Right lobe of liver (tissue), 6 donors: Measurements from ENCODE around the gene SLC6A18. TPM values are rescaled to one million over a fixed set of nuclear protein-coding genes. Genes with fewer than 3 reads are reported as not detected.

Source experiments
- ATAC-seq, 4 donors: fragments of 200-7000 bp; cut with Tn5 transposase; one replicate each; pipeline ENCODE4 v1.9.1; 2020; ENCODE audit warnings: mild to moderate bottlenecking in 4 of 4, moderate library complexity in 4 of 4
- DNase-seq, 3 donors: peaks; one replicate each; pipeline ENCODE4 v3.0.0-alpha.2; 2020
- H3K27ac ChIP-seq, 3 donors: fragments of 200-600 bp; one replicate each; pipeline ENCODE4 v1.8.0; 2022
- H3K27me3 ChIP-seq, 2 donors: fragments of 200-600 bp; one replicate each; pipeline ENCODE4 v1.8.0; 2022
- H3K36me3 ChIP-seq, 4 donors: fragments of 200-600 bp; sonication (generic) in 1 of 4; one replicate each; pipeline versions ENCODE4 v1.5.1 to v1.8.0; 2017 to 2022; ENCODE audit warnings: control low read depth in 1 of 4
- H3K4me1 ChIP-seq, 4 donors: fragments of 200-600 bp; sonication (generic) in 1 of 4; one replicate each; pipeline versions ENCODE4 v1.5.1 to v1.8.0; 2017 to 2022; ENCODE audit warnings: control low read depth in 1 of 4
- H3K4me3 ChIP-seq, 3 donors: fragments of 200-600 bp; one replicate each; pipeline ENCODE4 v1.8.0; 2022
- H3K9me3 ChIP-seq, 4 donors: fragments of 200-600 bp; sonication (generic) in 1 of 4; one replicate each; pipeline versions ENCODE4 v1.5.1 to v1.8.0; 2017 to 2022; ENCODE audit warnings: control low read depth in 1 of 4
- POLR2A ChIP-seq: fragments of 450-650 bp; IDR thresholded peaks from one replicate; pipeline ENCODE4 v1.6.1; 2017; ENCODE audit warnings: antibody characterized with exemption, mild to moderate bottlenecking
- WGBS: methylation state at CpG from one replicate; pipeline ENCODE4 v1.1.6; 2018; ENCODE audit warnings: low coverage, low lambda C conversion rate; ENCODE audit not compliant: insufficient coverage; ENCODE audit errors: missing lambda C conversion rate; 5-methylcytosine and 5-hydroxymethylcytosine counted together
- intact Hi-C, 2 donors: fragments of 100-400 bp; cut with DNase I; formaldehyde crosslinking; loops; one replicate each; pipeline versions ENCODE4 v1.11.2 to v1.14.1; 2022
- total RNA-seq, 6 experiments: library from RNA; depleted of rRNA in 2 of 6; stranded (reverse); fragments of >200 nt in 2 of 6; fragmentation: NEBNext Ultra II Directional in 3 of 6; extraction: Animal tissue kit (Norgen Biotek cat#: 25700) in 3 of 6; gene quantifications; one replicate each; pipeline versions ENCODE4 v1.1.0 to v1.2.4, GENCODE V29; 2016 to 2023
- TF ChIP-seq, protein P1 (sequence below), 4 donors: fragments of 200-600 bp in 3 of 4; fragments of 450-650 bp in 1 of 4; IDR thresholded peaks; one replicate each; pipeline versions ENCODE4 v1.5.1 to v1.8.0; 2016 to 2022; ENCODE audit warnings: antibody characterized with exemption in 4 of 4, mild to moderate bottlenecking in 2 of 4
- donor health status: DM: no; HTN: yes; CAD: no.
- donor health status: DM: no; HTN: no; CAD: no.
- donor health status: DM: no; HTN: no; CAD: no.
- donor health status: DM: no; HTN: yes; CAD: no.
- donor health status: DM: no; HTN: yes; CAD: no.

The SLC6A18 gene
- total RNA-seq, 6 experiments from 2014 or later: not detected

DNA sequence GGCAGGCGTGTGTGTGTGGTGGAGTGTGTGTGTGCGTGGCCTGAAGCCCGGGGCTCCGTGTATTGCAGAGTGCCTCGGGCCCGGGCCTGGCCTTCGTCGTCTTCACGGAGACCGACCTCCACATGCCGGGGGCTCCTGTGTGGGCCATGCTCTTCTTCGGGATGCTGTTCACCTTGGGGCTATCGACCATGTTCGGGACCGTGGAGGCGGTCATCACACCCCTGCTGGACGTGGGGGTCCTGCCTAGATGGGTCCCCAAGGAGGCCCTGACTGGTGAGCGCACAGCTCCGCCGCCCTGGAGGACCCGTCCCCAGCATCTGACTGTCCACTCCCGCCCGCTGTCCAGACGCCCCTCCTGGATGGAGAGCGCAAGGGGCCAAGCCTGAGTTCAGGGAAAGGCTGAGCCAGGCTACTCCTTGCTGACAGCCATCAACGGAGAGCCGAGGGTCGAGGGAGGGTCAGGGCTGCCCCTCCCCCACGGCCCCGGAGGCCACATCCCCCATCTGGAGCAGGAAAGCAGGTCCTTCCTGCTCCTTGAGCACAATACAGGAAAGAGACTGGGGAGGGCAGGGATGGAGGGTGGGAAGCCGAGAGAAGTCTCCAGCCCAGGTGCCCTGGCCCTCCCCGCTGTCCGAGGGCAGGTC, 18.4 kb downstream of the SLC6A18 start:
- H3K27me3 ChIP-seq: no peaks in the 10 kb centered on the region
- intact Hi-C loops: no loop called here
- no peak overlapping the region for H3K27ac ChIP-seq
- no peak for DNase-seq
- H3K4me1 ChIP-seq: no peaks in the 10 kb centered on the region
- no peaks in the 10 kb centered on the region for H3K36me3 ChIP-seq
- TF ChIP-seq, protein P1, sequence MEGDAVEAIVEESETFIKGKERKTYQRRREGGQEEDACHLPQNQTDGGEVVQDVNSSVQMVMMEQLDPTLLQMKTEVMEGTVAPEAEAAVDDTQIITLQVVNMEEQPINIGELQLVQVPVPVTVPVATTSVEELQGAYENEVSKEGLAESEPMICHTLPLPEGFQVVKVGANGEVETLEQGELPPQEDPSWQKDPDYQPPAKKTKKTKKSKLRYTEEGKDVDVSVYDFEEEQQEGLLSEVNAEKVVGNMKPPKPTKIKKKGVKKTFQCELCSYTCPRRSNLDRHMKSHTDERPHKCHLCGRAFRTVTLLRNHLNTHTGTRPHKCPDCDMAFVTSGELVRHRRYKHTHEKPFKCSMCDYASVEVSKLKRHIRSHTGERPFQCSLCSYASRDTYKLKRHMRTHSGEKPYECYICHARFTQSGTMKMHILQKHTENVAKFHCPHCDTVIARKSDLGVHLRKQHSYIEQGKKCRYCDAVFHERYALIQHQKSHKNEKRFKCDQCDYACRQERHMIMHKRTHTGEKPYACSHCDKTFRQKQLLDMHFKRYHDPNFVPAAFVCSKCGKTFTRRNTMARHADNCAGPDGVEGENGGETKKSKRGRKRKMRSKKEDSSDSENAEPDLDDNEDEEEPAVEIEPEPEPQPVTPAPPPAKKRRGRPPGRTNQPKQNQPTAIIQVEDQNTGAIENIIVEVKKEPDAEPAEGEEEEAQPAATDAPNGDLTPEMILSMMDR (IDR thresholded peaks at IDR 0.05): no peak
- TF ChIP-seq POLR2A: no peak
- no peak for ATAC-seq
- no peak overlapping the region for H3K4me3 ChIP-seq
- 69% methylated on average over 3 of the region's 33 CpGs for WGBS
- H3K9me3 ChIP-seq: no peaks in the 10 kb centered on the region

DNA sequence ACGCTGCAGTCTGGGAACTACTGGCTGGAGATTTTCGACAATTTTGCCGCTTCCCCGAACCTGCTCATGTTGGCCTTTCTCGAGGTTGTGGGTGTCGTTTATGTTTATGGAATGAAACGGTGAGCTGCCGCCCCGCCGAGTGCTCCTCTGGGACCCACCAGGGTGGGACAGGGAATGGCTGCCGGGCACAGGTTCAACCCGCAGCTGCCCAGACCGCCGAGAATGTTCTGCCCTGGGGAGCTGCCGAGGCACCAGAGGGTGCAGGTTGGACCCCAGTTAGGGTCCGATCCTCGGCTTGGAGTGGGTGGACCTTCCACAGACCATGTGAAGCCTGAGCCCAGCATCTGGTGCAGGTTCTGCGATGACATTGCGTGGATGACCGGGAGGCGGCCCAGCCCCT, 19.1 kb downstream of the SLC6A18 start:
- DNase-seq (no peak), ATAC-seq (no peak)
- Histone ChIP-seq H3K4me3 (no peak overlapping the region), H3K9me3 (no peaks in the 10 kb centered on the region), H3K36me3 (no peaks in the 10 kb centered on the region), H3K4me1 (no peaks in the 10 kb centered on the region), H3K27me3 (no peaks in the 10 kb centered on the region), H3K27ac (no peak overlapping the region)
- WGBS: 65% methylated on average over 9 of the region's 21 CpGs
- TF ChIP-seq, protein P1 (IDR thresholded peaks at IDR 0.05): no peak
- TF ChIP-seq POLR2A: no peak
- intact Hi-C loops: no loop called here

GRCh38 chr5:1244976-1245375, 19.8 kb downstream of the SLC6A18 start:
- Histone ChIP-seq H3K27ac (no peak overlapping the region), H3K4me3 (no peak overlapping the region), H3K9me3 (no peaks in the 10 kb centered on the region), H3K27me3 (no peaks in the 10 kb centered on the region), H3K36me3 (no peaks in the 10 kb centered on the region), H3K4me1 (no peaks in the 10 kb centered on the region)
- intact Hi-C loops: no loop called here
- WGBS: 0% methylated on average over 1 of the region's 10 CpGs
- TF ChIP-seq POLR2A: no peak
- TF ChIP-seq, protein P1 (IDR thresholded peaks at IDR 0.05): peak in 2 of 4 donors; percentile 9
- DNase-seq: no peak
- ATAC-seq: peak in 3 of 4 donors; percentile 17 to 41 (median 32)

- Histone ChIP-seq H3K27me3 (no peaks in the 10 kb centered on the region), H3K4me1 (no peaks in the 10 kb centered on the region), H3K4me3 (no peak overlapping the region), H3K36me3 (no peaks in the 10 kb centered on the region), H3K27ac (no peak overlapping the region), H3K9me3 (no peaks in the 10 kb centered on the region)
- ATAC-seq: no peak
- intact Hi-C loops: no loop called here
- 30% methylated on average over 13 of the region's 58 CpGs for WGBS
- TF ChIP-seq POLR2A: no peak
- TF ChIP-seq, protein P1 (IDR thresholded peaks at IDR 0.05): no peak
- no peak for DNase-seq
These were observed 20.9 kb downstream of the SLC6A18 start for GRCh38 chr5:1245905-1246576.
